C4-2B (cell line): ENCODE results near the gene ZFR.

Source experiments
- CTCF ChIP-seq: fragments of 450-650 bp; conservative IDR thresholded peaks from 2 replicates; pipeline ENCODE4 v1.5.1; 2017; ENCODE audit warnings: mild to moderate bottlenecking
- ZFX ChIP-seq: fragments of 450-650 bp; IDR thresholded peaks from 2 replicates; pipeline ENCODE4 v1.6.1; 2017

GRCh38 chr5:32422697-32423096 is 21.8 kb downstream of the ZFR start:
- TF ChIP-seq CTCF = no peak
- no peak for TF ChIP-seq ZFX
